Right lobe of liver (tissue), 6 donors: ENCODE measurements around the gene CEACAM7. TPM values are rescaled to one million over a fixed set of nuclear protein-coding genes. Genes with fewer than 3 reads are reported as not detected.

ENCODE experiments used
- ATAC-seq, 4 donors: fragments of 200-7000 bp; cut with Tn5 transposase; one replicate each; pipeline ENCODE4 v1.9.1; 2020; ENCODE audit warnings: mild to moderate bottlenecking in 4 of 4, moderate library complexity in 4 of 4
- DNase-seq, 3 donors: peaks; one replicate each; pipeline ENCODE4 v3.0.0-alpha.2; 2020
- H3K27ac ChIP-seq, 3 donors: fragments of 200-600 bp; one replicate each; pipeline ENCODE4 v1.8.0; 2022
- H3K27me3 ChIP-seq, 2 donors: fragments of 200-600 bp; one replicate each; pipeline ENCODE4 v1.8.0; 2022
- H3K36me3 ChIP-seq, 4 donors: fragments of 200-600 bp; sonication (generic) in 1 of 4; one replicate each; pipeline versions ENCODE4 v1.5.1 to v1.8.0; 2017 to 2022; ENCODE audit warnings: control low read depth in 1 of 4
- H3K4me1 ChIP-seq, 4 donors: fragments of 200-600 bp; sonication (generic) in 1 of 4; one replicate each; pipeline versions ENCODE4 v1.5.1 to v1.8.0; 2017 to 2022; ENCODE audit warnings: control low read depth in 1 of 4
- H3K4me3 ChIP-seq, 3 donors: fragments of 200-600 bp; one replicate each; pipeline ENCODE4 v1.8.0; 2022
- H3K9me3 ChIP-seq, 4 donors: fragments of 200-600 bp; sonication (generic) in 1 of 4; one replicate each; pipeline versions ENCODE4 v1.5.1 to v1.8.0; 2017 to 2022; ENCODE audit warnings: control low read depth in 1 of 4
- POLR2A ChIP-seq: fragments of 450-650 bp; IDR thresholded peaks from one replicate; pipeline ENCODE4 v1.6.1; 2017; ENCODE audit warnings: antibody characterized with exemption, mild to moderate bottlenecking
- WGBS: methylation state at CpG from one replicate; pipeline ENCODE4 v1.1.6; 2018; ENCODE audit warnings: low coverage, low lambda C conversion rate; ENCODE audit not compliant: insufficient coverage; ENCODE audit errors: missing lambda C conversion rate; 5-methylcytosine and 5-hydroxymethylcytosine counted together
- intact Hi-C, 2 donors: fragments of 100-400 bp; cut with DNase I; formaldehyde crosslinking; loops; one replicate each; pipeline versions ENCODE4 v1.11.2 to v1.14.1; 2022
- total RNA-seq, 6 experiments: library from RNA; depleted of rRNA in 2 of 6; stranded (reverse); fragments of >200 nt in 2 of 6; fragmentation: NEBNext Ultra II Directional in 3 of 6; extraction: Animal tissue kit (Norgen Biotek cat#: 25700) in 3 of 6; gene quantifications; one replicate each; pipeline versions ENCODE4 v1.1.0 to v1.2.4, GENCODE V29; 2016 to 2023
- TF ChIP-seq, protein P1 (sequence below), 4 donors: fragments of 200-600 bp in 3 of 4; fragments of 450-650 bp in 1 of 4; IDR thresholded peaks; one replicate each; pipeline versions ENCODE4 v1.5.1 to v1.8.0; 2016 to 2022; ENCODE audit warnings: antibody characterized with exemption in 4 of 4, mild to moderate bottlenecking in 2 of 4
- donor health status: DM: no; HTN: yes; CAD: no.
- donor health status: DM: no; HTN: no; CAD: no.
- donor health status: DM: no; HTN: no; CAD: no.
- donor health status: DM: no; HTN: yes; CAD: no.
- donor health status: DM: no; HTN: yes; CAD: no.

The CEACAM7 gene
- total RNA-seq, 6 experiments from 2014 or later = not detected

DNA sequence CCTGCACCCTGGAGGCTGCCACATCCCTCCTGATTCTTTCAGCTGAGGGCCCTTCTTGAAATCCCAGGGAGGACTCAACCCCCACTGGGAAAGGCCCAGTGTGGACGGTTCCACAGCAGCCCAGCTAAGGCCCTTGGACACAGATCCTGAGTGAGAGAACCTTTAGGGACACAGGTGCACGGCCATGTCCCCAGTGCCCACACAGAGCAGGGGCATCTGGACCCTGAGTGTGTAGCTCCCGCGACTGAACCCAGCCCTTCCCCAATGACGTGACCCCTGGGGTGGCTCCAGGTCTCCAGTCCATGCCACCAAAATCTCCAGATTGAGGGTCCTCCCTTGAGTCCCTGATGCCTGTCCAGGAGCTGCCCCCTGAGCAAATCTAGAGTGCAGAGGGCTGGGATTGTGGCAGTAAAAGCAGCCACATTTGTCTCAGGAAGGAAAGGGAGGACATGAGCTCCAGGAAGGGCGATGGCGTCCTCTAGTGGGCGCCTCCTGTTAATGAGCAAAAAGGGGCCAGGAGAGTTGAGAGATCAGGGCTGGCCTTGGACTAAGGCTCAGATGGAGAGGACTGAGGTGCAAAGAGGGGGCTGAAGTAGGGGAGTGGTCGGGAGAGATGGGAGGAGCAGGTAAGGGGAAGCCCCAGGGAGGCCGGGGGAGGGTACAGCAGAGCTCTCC, 13.5 kb upstream of the CEACAM7 start:
- H3K9me3 ChIP-seq = no peaks in the 10 kb centered on the region
- intact Hi-C loops = no loop called here
- no peak for ATAC-seq
- no peak overlapping the region for H3K4me3 ChIP-seq
- H3K36me3 ChIP-seq = no peaks in the 10 kb centered on the region
- no peaks in the 10 kb centered on the region for H3K27me3 ChIP-seq
- H3K4me1 ChIP-seq = no peaks in the 10 kb centered on the region
- DNase-seq = peak in 2 of 3 donors; percentile 20 to 41
- TF ChIP-seq POLR2A = no peak
- TF ChIP-seq, protein P1, sequence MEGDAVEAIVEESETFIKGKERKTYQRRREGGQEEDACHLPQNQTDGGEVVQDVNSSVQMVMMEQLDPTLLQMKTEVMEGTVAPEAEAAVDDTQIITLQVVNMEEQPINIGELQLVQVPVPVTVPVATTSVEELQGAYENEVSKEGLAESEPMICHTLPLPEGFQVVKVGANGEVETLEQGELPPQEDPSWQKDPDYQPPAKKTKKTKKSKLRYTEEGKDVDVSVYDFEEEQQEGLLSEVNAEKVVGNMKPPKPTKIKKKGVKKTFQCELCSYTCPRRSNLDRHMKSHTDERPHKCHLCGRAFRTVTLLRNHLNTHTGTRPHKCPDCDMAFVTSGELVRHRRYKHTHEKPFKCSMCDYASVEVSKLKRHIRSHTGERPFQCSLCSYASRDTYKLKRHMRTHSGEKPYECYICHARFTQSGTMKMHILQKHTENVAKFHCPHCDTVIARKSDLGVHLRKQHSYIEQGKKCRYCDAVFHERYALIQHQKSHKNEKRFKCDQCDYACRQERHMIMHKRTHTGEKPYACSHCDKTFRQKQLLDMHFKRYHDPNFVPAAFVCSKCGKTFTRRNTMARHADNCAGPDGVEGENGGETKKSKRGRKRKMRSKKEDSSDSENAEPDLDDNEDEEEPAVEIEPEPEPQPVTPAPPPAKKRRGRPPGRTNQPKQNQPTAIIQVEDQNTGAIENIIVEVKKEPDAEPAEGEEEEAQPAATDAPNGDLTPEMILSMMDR (IDR thresholded peaks at IDR 0.05) = no peak
- H3K27ac ChIP-seq = no peak overlapping the region
- WGBS = 22% methylated on average over 6 of the region's 10 CpGs

DNA sequence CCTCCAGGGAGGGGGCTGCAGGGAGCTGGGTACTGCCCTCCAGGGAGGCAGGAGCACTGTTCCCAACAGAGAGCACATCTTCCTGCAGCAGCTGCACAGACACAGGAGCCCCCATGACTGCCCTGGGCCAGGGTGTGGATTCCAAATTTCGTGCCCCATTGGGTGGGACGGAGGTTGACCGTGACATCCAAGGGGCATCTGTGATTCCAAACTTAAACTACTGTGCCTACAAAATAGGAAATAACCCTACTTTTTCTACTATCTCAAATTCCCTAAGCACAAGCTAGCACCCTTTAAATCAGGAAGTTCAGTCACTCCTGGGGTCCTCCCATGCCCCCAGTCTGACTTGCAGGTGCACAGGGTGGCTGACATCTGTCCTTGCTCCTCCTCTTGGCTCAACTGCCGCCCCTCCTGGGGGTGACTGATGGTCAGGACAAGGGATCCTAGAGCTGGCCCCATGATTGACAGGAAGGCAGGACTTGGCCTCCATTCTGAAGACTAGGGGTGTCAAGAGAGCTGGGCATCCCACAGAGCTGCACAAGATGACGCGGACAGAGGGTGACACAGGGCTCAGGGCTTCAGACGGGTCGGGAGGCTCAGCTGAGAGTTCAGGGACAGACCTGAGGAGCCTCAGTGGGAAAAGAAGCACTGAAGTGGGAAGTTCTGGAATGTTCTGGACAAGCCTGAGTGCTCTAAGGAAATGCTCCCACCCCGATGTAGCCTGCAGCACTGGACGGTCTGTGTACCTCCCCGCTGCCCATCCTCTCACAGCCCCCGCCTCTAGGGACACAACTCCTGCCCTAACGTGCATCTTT, 12.5 kb upstream of the CEACAM7 start:
- Histone ChIP-seq H3K9me3 (no peaks in the 10 kb centered on the region), H3K4me3 (no peak overlapping the region), H3K36me3 (no peaks in the 10 kb centered on the region), H3K4me1 (no peaks in the 10 kb centered on the region), H3K27me3 (no peaks in the 10 kb centered on the region), H3K27ac (no peak overlapping the region)
- intact Hi-C loops = no loop called here
- WGBS = 65% methylated on average over 3 of the region's 13 CpGs
- DNase-seq = peak in 2 of 3 donors; percentile 31 to 41
- TF ChIP-seq, protein P1 (IDR thresholded peaks at IDR 0.05) = no peak
- no peak for TF ChIP-seq POLR2A
- ATAC-seq = no peak

DNA sequence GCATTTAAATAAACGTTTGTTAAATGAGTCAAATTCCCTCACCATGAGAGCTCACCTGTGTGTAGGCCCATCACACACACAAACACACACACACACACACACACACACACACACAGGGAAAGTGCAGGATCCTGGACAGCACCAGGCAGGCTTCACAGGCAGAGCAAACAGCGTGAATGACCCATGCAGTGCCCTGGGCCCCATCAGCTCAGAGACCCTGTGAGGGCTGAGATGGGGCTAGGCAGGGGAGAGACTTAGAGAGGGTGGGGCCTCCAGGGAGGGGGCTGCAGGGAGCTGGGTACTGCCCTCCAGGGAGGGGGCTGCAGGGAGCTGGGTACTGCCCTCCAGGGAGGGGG, 11.9 kb upstream of the CEACAM7 start:
- WGBS = 0% methylated on average over 1 of the region's 2 CpGs
- peak in 1 of 3 donors; percentile 13 for DNase-seq
- intact Hi-C loops = loop anchor here in 1 of 2 donors (10.0 kb wide), 1 partner anchor 55 kb away; no protein-coding TSS in a partner anchor
- no peak for ATAC-seq
- H3K4me3 ChIP-seq = no peak overlapping the region
- no peak overlapping the region for H3K27ac ChIP-seq
- no peaks in the 10 kb centered on the region for H3K27me3 ChIP-seq
- TF ChIP-seq, protein P1 (IDR thresholded peaks at IDR 0.05) = no peak
- no peak for TF ChIP-seq POLR2A
- no peaks in the 10 kb centered on the region for H3K36me3 ChIP-seq
- H3K9me3 ChIP-seq = no peaks in the 10 kb centered on the region
- H3K4me1 ChIP-seq = no peaks in the 10 kb centered on the region

DNA sequence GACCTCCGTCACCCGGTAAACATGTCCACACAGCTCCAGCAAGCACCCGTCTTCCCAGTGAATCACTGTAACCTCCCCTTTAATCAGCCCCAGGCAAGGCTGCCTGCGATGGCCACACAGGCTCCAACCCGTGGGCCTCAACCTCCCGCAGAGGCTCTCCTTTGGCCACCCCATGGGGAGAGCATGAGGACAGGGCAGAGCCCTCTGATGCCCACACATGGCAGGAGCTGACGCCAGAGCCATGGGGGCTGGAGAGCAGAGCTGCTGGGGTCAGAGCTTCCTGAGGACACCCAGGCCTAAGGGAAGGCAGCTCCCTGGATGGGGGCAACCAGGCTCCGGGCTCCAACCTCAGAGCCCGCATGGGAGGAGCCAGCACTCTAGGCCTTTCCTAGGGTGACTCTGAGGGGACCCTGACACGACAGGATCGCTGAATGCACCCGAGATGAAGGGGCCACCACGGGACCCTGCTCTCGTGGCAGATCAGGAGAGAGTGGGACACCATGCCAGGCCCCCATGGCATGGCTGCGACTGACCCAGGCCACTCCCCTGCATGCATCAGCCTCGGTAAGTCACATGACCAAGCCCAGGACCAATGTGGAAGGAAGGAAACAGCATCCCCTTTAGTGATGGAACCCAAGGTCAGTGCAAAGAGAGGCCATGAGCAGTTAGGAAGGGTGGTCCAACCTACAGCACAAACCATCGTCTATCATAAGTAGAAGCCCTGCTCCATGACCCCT, 11.3 kb upstream of the CEACAM7 start:
- no peak for ATAC-seq
- TF ChIP-seq POLR2A = no peak
- TF ChIP-seq, protein P1 (IDR thresholded peaks at IDR 0.05) = no peak
- intact Hi-C loops = loop anchor here in 1 of 2 donors (10.0 kb wide), 1 partner anchor 55 kb away; no protein-coding TSS in a partner anchor
- H3K9me3 ChIP-seq = no peaks in the 10 kb centered on the region
- no peaks in the 10 kb centered on the region for H3K4me1 ChIP-seq
- H3K27me3 ChIP-seq = no peaks in the 10 kb centered on the region
- peak in 2 of 3 donors; percentile 22 to 23 for DNase-seq
- H3K4me3 ChIP-seq = no peak overlapping the region
- 58% methylated on average over 5 of the region's 17 CpGs for WGBS
- no peak overlapping the region for H3K27ac ChIP-seq
- H3K36me3 ChIP-seq = no peaks in the 10 kb centered on the region
